CD4-positive, alpha-beta T cell treated with Interleukin-15 for 4 hours (primary cell): ENCODE results near the gene MIB1.

ENCODE experiments used
- DNase-seq: peaks from one replicate; pipeline ENCODE4 v3.0.0-alpha.2; 2020; ENCODE audit warnings: low spot score

Gene MIB1

GRCh38 chr18:21815101-21815500 is 74.5 kb downstream of the MIB1 start:
- DNase-seq, result no peak

- no peak for DNase-seq
Observed at GRCh38 chr18:21820033-21820810, 79.6 kb downstream of the MIB1 start.

GRCh38 chr18:21820811-21821143 is 80.2 kb downstream of the MIB1 start:
- no peak for DNase-seq

- DNase-seq, result no peak
Observed at GRCh38 chr18:21823848-21824247, 83.3 kb downstream of the MIB1 start.

- DNase-seq, result no peak
Observed at GRCh38 chr18:21826196-21826595, 85.6 kb downstream of the MIB1 start.

GRCh38 chr18:21826641-21827302 is 86.2 kb downstream of the MIB1 start:
- DNase-seq, result no peak

GRCh38 chr18:21830532-21830931 is 89.9 kb downstream of the MIB1 start:
- DNase-seq, result no peak

GRCh38 chr18:21831413-21831831 is 90.8 kb downstream of the MIB1 start:
- no peak for DNase-seq

- DNase-seq, result no peak
Observed at GRCh38 chr18:21833604-21834298, 93.2 kb downstream of the MIB1 start.

- no peak for DNase-seq
Observed at GRCh38 chr18:21834299-21834660, 93.7 kb downstream of the MIB1 start.

GRCh38 chr18:21841570-21841969 is 101.0 kb downstream of the MIB1 start:
- DNase-seq, result no peak

- DNase-seq, result no peak
Observed at GRCh38 chr18:21843341-21843740, 102.7 kb downstream of the MIB1 start.

GRCh38 chr18:21851327-21851961 is 110.9 kb downstream of the MIB1 start:
- DNase-seq, result no peak

- no peak for DNase-seq
Observed at GRCh38 chr18:21853016-21853415, 112.4 kb downstream of the MIB1 start.

GRCh38 chr18:21853775-21854552 is 113.4 kb downstream of the MIB1 start:
- DNase-seq, result no peak

- DNase-seq, result no peak
Observed at GRCh38 chr18:21855432-21855831, 114.8 kb downstream of the MIB1 start.

- no peak for DNase-seq
Observed at GRCh38 chr18:21857871-21858270, 117.3 kb downstream of the MIB1 start.

GRCh38 chr18:21858544-21858943 is 118.0 kb downstream of the MIB1 start:
- DNase-seq, result no peak

GRCh38 chr18:21864386-21864785 is 123.8 kb downstream of the MIB1 start:
- no peak for DNase-seq

GRCh38 chr18:21865043-21865442 is 124.5 kb downstream of the MIB1 start:
- no peak for DNase-seq

- DNase-seq, result no peak
Observed at GRCh38 chr18:21868770-21869169, 128.2 kb downstream of the MIB1 start.

- DNase-seq, result no peak
Observed at GRCh38 chr18:21889570-21889969, 149.0 kb downstream of the MIB1 start.
